GM12892 (cell line): Measurements from ENCODE around the gene BEST2.

Experiments used
- POLR2A ChIP-seq: IDR thresholded peaks from 2 replicates; pipeline ENCODE4 v1.6.1; 2011; ENCODE audit warnings: low read depth, low read length, control low read depth
- POLR2AphosphoS5 ChIP-seq: IDR thresholded peaks from 2 replicates; pipeline ENCODE4 v1.6.1; 2011; ENCODE audit warnings: low read depth, low read length, control low read depth

DNA sequence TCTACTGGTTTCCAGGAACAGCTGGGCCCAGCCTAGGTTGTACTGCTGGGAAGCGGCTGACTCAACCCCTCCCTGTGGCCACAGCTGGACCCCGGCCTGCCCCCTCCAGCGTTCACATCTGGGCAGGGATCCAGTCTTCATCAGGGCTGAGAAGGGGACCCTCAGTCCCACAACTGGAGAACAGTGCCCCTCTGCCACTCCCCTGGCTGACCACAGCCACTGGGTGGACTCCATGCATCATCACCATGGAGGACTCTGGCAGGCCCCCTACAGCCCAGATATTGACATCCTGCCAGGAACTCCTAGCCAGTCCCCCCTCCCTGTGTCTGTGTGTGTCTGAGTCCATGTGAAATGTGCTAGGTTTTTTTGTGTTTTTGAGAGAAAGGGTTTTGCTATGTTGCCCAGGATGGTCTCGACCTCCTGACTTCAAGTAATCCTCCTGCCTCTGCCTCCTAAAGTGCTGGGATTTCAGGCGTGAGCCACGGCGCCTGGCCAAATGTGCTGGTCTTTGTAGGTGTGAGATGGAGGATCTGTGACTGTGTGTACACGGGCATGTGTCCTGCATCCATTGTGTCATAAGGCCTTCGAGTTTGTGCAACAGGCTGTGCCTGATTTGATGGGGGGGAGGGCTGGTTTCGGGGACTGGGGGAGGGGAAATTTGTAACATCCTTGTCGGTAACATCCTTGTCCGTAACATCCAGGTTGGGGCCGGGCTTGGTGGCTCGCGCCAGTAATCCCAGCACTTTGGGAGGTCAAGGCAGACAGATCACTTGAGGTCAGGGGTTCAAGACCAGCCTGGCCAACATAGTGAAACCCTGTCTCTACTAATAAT lies 27.8 kb downstream of the BEST2 start:
- 0 out of 2 replicates have a peak, but pooled peaks have one; percentile 20 for TF ChIP-seq POLR2A
- no peak for TF ChIP-seq POLR2AphosphoS5
